GM23338 (cell line): ENCODE data around the gene PDCD1.

Experiments used
- CREB1 ChIP-seq: fragments of 250-450 bp; sonication (Bioruptor Pico); IDR thresholded peaks from 2 replicates; pipeline ENCODE4 v1.5.0; 2020; ENCODE audit warnings: low read depth, mild to moderate bottlenecking, moderate library complexity
- CTCF ChIP-seq, 2 experiments: fragments of 200-600 bp in 1 of 2; sonication (generic) in 1 of 2; conservative IDR thresholded peaks; 2 replicates each; pipeline versions ENCODE4 v1.5.1 to v1.6.1; 2016 to 2017; ENCODE audit warnings: antibody characterized with exemption in 2 of 2, low read depth in 2 of 2, mild to moderate bottlenecking in 2 of 2, moderate library complexity in 1 of 2
- ETS1 ChIP-seq: IDR thresholded peaks from 2 replicates; pipeline ENCODE4 v1.6.1; 2016; ENCODE audit warnings: antibody characterized with exemption
- EZH2 ChIP-seq: fragments of 200-600 bp; sonication (generic); IDR thresholded peaks from one replicate; pipeline ENCODE4 v1.8.0; 2017; ENCODE audit warnings: antibody characterized with exemption, mild to moderate bottlenecking, low read depth; ENCODE audit not compliant: unreplicated experiment
- EZH2phosphoT487 ChIP-seq: fragments of 200-600 bp; sonication (generic); IDR thresholded peaks from one replicate; pipeline ENCODE4 v1.8.1; 2018; ENCODE audit warnings: antibody characterized with exemption; ENCODE audit not compliant: unreplicated experiment
- JUNB ChIP-seq: IDR thresholded peaks from one replicate; pipeline ENCODE4 v1.6.1; 2016; ENCODE audit warnings: antibody characterized with exemption; ENCODE audit not compliant: unreplicated experiment
- NANOG ChIP-seq: IDR thresholded peaks from 2 replicates; pipeline ENCODE4 v1.6.1; 2016; ENCODE audit warnings: antibody characterized with exemption, borderline replicate concordance
- POLR2AphosphoS5 ChIP-seq: IDR thresholded peaks from 2 replicates; pipeline ENCODE4 v1.6.1; 2016; ENCODE audit warnings: antibody characterized with exemption, low read depth
- REST ChIP-seq: IDR thresholded peaks from one replicate; pipeline ENCODE4 v1.6.1; 2018; ENCODE audit warnings: antibody characterized with exemption; ENCODE audit not compliant: unreplicated experiment
- STAT1 ChIP-seq: IDR thresholded peaks from one replicate; pipeline ENCODE4 v1.6.1; 2016; ENCODE audit warnings: antibody characterized with exemption; ENCODE audit not compliant: unreplicated experiment
- ZNF114 ChIP-seq: fragments of 250-450 bp; sonication (Bioruptor Pico); IDR thresholded peaks from 2 replicates; pipeline ENCODE4 v1.5.0; 2020; ENCODE audit warnings: mild to moderate bottlenecking, moderate library complexity
- ZNF331 ChIP-seq: fragments of 250-450 bp; sonication (Bioruptor Pico); IDR thresholded peaks from 2 replicates; pipeline ENCODE4 v1.5.0; 2020; ENCODE audit warnings: low read depth, mild to moderate bottlenecking, moderate library complexity
- ZNF462 ChIP-seq: fragments of 250-450 bp; sonication (Bioruptor Pico); IDR thresholded peaks from 2 replicates; pipeline ENCODE4 v1.5.0; 2020; ENCODE audit warnings: mild to moderate bottlenecking, moderate library complexity

- TF ChIP-seq CTCF (conservative IDR thresholded peaks at IDR 0.05; ENCODE audit: low read depth in 2 of 2): no peak
- TF ChIP-seq POLR2AphosphoS5: no peak
- TF ChIP-seq EZH2phosphoT487: no peak
- no peak for TF ChIP-seq EZH2
- TF ChIP-seq ETS1: no peak
- no peak for TF ChIP-seq JUNB
- no peak for TF ChIP-seq REST
- no peak for TF ChIP-seq CREB1 (CRISPR knock-in tag)
- TF ChIP-seq NANOG: no peak
- no peak for TF ChIP-seq ZNF331 (CRISPR knock-in tag)
- no peak for TF ChIP-seq ZNF462 (CRISPR knock-in tag)
- no peak for TF ChIP-seq ZNF114 (CRISPR knock-in tag)
- no peak for TF ChIP-seq STAT1
These were observed 1.7 kb upstream of the PDCD1 start for GRCh38 chr2:241860184-241861078.
